Glomerular visceral epithelial cell (primary cell): ENCODE results near the gene RTL10.
"Not testable (repeated sequence)": the region's sequence is repeated elsewhere in the genome, so short reads cannot be mapped to it uniquely, and the experiment has no call there.

Experiments
- DNase-seq: peaks from one replicate; pipeline ENCODE4 v3.0.0-alpha.2; 2016; ENCODE audit errors: extremely low spot score

Gene RTL10

GRCh38 chr22:19843857-19844376, 10.8 kb downstream of the RTL10 start:
- no peak for DNase-seq

DNA sequence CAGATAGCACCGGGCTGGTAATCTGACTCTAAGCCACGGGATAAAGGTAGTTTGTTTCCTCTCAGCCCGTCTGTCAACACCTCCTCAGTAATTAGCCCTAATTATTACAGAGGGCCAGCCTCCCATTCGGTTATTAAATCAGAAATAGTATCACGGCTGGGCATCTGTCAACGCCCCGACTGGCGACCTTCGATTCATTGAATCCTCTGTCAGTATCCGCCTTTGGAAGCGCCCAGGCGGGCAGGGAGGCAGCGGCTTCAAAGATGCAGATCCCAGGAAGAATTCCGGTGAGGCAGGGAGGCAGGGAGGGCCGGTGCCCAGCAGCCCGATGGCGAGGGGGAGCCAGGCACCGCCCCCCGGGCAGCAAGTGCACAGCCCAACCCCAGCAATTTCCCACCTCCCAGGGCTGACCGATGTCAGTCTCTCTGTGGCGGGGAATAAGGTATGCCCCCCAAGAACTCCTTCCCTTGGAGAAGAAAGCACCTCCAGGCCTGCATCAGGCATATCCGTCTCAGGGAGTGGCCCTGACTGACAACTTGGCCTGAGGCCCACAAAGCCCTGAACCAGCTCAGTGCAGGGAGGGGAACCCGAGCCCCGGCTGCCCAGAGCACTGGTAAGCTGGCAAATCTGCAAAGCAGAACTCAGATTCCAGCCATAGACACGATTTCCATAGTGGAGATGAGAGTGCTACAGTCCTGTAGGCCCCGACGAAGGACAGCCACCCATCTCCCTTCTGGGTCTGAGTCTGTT, 11.4 kb downstream of the RTL10 start:
- DNase-seq = no peak

GRCh38 chr22:19842393-19843106, 12.1 kb downstream of the RTL10 start:
- DNase-seq = no peak

DNA sequence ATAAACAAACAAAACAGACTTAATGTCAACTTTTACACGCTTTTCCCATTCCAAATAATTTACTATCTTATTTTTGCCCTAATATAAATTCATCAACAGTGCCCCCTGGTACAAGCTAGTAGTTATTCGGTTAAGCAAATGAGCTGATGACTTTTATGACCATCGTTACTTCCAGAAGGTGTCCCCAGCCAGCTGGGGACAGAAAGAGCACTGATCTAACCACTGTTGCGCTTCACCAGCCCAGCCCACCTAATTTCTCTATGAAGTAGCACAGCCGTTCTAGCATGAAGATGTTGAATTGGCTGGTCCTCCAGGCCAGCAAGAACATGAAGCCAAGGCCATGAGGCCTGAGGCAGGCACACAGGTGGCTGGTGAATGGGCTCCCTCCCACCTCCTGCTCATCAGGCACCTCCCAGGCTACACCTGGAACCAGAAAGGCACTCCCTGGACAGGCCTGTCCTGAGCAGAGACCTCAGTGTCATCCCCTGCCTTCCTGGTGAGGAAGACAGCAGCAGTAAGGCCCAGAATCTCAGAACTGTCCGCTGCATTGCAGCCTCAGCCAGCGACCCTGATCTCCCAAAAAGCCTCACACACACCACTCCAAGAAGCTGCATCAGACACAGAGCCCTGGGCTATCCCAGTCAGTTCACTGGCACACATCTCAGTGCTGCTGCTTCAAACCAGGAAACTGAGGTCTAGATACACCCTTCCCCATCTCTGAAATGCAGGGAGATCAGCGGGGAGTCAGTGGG, 12.9 kb downstream of the RTL10 start:
- no peak for DNase-seq

DNA sequence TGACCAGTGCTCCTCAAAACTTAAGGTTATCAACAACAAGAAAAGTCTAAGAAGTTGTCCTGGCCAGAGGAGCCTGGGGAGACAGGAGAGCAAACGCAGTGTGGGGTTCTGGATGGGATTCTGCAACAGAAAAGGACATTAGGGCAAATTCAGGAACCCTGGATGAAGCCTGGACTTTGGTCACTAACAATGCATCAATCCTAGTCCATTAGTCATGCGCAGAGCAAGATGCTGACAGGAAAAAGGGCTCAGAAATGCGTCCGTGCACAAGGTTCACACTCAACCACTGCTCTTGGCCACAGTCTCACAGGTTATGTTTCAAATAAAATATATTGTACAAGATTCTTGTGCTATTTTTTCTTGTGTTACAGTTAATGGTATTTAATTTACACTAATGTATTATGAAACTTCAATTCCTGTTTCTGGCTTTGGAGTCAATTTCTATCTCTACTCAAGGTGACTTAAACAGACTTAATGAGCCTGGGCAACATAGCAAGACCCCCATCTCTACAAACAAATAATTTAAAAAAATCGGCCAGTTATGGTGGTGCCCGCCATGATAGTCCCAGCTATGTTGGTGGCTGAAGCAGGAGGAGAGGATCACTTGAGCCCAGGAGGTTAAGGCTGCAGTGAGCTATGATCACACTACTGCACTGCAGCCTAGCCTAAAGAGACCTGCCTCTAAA, 13.6 kb downstream of the RTL10 start:
- no peak for DNase-seq

DNA sequence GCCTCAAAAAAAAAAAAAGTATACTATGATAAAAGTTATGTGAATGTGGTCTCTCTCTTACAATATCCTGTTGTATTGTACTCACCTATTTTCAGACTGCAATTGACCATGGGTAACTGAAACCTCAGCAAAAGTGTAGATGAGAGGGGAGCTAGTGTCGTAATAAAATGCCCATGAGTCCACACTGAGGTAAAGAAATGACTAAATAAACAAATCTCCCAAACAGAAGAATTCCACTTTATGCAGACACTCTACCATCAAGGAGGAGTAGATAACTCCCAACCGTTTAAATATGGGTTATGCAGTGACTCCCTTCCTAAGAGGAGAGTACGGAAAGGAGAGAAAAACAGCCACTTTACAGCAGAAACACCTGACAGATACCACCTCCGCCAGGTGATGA, 14.6 kb downstream of the RTL10 start:
- DNase-seq = no peak

DNA sequence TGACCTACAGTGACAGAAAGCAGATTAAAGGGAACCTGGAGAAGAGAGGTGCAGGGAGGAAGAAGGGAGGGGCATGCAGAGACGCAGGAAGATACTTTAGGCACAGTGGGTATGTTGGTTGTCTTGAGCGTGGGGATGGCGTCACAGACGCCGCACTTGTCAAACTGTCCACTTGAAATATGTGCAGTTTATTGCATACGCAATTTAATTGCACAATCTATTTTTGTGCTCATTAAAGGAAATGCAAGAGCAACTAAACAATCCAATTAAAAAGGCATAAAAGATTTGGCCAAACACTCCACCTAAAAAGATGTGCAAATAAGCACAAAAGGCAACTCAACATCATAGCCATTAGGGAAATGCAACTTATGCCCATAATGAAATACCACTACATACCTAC, 16.8 kb downstream of the RTL10 start:
- no peak for DNase-seq

GRCh38 chr22:19836512-19836911, 18.2 kb downstream of the RTL10 start:
- no peak for DNase-seq

DNA sequence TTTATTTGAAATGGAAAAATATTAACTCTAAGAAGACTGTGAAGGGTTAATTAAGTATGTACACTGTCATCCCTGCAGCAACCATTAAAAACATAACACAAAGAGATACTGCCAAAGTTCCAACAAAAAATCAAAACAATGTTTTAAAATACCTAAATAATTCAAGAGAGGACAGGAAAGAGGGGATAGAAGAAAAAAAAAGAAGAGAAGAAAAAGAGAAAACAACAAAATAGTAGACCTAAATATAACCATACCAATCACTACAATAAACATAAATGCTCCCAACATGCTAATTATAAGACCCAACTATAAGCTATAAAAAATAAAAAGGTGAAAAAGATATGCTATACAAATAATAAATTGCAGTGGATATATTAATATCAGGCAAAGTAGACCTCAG, 20.1 kb downstream of the RTL10 start:
- no peak for DNase-seq

GRCh38 chr22:19833327-19833726, 21.3 kb downstream of the RTL10 start:
- not testable (repeated sequence) for DNase-seq

DNA sequence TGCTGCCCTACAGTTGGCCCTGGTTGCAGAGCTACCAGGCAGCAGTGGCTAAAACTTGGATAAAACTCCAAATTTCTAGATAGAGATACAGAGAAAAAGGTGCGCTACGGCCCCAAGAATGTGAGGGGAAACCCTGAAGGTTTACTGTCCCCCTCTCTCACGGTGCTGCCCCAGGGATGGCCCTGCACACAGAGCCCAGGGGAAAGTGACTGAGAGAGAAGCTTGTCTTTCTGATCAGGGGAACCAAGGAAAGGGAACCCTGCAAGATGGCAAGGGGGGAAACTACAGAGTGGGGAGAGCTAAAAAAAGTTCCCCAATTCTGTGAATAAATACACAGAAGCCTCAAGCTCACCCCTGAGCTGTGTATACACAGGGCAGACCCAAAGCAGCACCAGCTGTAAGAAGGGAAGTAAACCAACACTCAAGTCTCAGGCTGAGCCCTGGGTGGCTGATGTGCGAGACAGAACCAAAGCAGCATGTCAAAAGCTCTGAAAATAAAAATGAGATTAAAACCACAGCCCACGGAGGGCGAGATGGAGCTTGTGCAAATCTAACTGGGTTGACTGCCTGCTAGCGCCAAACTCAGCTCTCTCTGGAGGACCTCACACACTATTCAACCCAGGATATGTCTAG, 22.1 kb downstream of the RTL10 start:
- DNase-seq = no peak

DNA sequence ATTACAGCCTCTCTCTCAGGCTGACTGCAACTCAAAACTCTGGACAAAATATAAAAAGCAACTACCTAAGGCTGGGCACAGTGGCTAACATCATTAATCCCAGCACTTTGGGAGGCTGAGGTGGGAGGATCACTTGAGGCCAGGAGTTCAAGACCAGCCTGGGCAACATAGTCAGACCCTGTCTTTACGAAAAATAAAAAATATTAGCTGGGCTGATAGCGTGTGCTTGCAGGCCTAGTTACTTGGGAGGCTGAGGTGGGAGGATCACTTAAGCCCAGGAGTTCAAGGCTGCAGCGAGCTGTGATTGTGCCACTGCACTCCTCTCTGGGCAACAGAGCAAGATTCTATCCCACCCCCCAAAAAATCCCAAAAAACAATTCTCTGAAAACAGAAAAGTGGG, 22.7 kb downstream of the RTL10 start:
- DNase-seq = not testable (repeated sequence)

- no peak for DNase-seq
These were observed 23.7 kb downstream of the RTL10 start for GRCh38 chr22:19831016-19831415.

DNA sequence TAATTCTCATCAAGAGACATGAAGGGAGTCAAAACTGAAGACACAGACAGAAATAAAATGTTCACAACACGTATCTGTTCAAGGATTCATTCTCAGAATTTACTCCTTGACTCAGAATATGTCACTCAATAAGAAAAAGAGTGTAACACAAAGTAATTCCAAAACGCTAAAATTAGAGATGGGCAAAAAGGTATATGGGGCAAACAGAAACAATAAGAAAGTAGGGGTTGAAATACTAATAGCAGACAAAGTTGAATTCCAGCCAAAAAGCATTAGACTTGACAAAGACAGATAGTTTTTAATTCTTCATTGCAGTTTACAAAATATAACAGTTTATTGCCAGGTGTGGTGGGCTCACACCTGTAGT, 26.7 kb downstream of the RTL10 start:
- DNase-seq = no peak

DNA sequence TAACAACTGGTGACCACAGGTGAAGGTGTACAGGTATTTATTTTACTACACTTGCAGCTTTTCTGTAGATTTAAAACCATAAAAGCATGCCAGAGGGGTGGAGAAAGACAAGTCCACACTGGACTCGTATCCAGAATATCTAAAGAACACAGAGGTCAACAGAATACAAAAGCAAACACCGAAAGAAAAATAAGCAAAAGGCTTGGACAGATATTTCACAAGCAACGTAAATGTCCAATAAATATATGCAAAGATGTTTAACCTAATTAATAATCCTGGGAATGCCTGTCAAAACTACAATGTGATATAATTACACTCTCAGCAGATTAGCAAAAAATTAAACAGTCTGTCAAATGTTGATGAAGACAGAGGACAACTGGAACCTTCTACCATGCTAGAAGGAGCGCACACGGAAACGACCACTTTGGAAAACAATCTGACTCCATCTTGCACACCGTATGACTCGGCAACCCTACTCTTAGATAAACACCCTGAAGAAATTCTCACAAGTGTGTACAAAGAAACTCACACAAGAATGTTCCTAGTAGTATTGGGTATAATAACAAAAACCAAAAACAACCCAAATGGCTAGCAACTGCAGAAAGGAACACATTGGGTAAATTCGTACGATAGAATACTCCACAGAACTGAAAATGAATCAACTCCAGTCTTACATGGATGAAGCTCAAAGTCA, 27.2 kb downstream of the RTL10 start:
- DNase-seq = no peak

DNA sequence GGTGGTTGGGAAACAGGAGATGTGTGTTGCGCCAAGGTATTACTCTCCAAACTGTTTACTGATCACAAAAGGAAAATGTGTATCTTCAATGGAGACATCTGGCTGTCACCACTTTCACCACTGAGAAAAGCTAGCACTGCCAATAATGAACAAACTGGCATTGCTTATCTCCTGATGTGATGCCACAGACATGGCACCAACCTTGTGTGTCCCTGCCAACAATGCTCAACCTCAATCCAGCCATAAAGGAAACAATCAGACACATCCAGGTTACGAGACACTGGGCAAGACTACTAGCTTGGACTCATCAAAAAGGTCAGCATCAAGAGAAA, 28.1 kb downstream of the RTL10 start:
- DNase-seq = no peak

GRCh38 chr22:19825904-19826618, 28.6 kb downstream of the RTL10 start:
- no peak for DNase-seq

DNA sequence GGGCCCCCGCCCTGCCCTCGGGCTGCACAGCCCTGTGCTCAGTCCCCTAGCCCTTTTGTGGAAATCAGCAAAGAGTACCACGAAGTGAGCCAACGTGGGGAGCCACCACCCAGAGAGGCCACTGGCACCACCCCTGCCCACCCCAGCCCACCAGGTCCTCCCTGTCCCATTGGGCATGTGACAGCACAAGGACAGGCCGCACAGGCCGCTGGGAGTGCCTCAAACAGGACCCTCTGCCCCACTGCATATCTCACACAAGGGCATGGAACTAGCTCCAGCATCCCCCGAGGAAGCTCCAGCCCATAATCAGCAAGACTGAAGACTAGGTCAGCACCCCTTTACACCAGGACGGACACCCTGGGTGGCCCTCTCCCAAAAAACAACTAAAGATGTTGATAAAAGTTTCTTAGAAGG, 29.7 kb downstream of the RTL10 start:
- no peak for DNase-seq

DNA sequence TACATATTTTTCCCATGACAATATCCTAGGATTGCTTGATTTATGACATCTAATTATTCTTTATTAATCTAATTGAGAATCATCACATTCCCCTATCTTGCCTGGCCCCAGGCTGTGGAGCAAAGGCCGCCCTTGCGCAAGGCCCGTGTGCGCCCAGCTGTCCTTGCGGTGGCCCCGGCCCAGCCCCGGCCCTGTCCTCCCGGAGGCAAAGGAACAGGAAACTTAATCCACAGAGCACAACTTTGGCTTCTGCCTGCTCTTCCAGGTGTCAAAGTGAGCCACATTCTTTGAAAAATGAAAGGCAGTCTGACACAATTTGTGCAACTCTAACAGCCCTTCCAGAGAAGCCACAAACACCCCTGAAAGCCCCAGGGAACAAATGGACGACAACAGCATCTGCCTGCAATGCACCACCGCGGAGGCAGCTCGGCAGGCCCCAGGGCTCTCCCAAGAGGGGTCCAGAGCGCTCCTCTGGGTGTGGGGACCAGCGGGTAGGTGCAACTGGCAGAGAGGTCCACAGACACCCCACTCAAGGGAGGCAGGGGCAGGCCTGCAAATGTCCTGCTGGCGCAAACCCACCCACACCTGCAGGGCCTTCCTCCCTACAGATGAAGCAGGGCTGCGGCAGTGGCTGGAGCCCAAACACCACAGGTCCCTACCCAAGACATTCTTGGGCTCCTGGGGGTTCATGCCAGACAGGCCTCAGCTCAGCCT, 30.3 kb downstream of the RTL10 start:
- no peak for DNase-seq

DNA sequence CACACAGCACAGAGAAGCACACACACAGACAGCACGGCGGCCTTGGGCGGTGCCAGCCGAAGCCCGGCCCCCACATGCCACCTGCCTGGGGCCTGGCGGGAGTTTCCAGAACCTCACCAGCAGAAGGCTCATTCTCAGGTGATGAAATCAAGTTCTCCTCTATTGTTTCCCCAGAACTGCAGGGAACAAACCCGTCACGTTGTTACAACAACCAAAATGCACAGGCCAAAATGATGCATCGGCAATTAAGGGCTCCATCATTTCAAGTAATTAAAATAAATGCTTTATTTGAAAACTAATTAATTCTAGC, 30.8 kb downstream of the RTL10 start:
- DNase-seq = no peak
